A549 treated with Mapracorat at 1 μM for 4 hours (cell line): Measurements from ENCODE around the gene ZNF564. TPM values are rescaled to one million over a fixed set of nuclear protein-coding genes. Genes with fewer than 3 reads are reported as not detected.

Experiments used
- total RNA-seq: library from RNA; stranded (reverse); fragments of 200-300 nt; extraction: Qiagen RNA extraction; gene quantifications from 5 replicates; pipeline ENCODE4 v1.2.3, GENCODE V29; 2022

Gene ZNF564
- total RNA-seq: 1.4 to 2.5 TPM (median 1.7 TPM) in 5 replicates

DNA sequence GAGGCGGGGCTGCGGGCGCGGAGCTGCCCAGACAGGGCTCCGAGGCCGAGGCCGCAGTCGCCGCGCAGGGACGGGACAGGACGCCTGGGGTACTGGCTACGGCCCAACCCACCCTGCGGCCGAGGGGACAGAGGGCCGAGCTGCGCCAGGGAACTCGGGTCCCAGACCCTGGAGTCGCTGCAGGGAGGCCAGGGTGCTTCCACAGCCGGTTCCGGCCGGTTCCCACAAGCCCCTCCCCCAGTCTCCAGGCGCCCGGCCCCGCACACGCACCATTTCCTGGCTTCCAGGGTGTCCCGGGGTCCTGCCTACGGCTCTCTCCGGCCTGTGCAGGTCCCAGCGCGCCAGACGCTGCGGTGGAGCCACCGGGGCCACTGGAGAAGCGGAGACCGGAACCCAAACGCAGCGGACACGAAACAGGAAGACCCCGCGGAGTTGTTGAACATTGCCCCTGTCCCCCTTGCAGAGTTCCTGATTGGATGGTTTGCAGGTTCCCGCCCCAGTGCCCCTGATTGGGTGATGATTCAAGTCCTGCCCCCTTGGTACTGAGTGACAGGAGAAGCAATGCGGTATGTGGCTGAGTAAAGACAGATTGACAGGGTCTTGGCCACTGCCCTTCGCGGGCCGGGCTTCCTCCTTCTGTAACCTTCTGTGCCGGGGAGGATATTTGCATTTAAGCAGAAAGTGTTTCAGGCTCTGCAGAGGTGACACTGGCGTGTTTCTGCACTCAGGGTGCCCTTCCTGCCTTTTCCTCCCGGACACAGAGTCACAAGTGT, at the start of gene ZNF564:
ZNF564 (minus strand) TSS at position 423 of the 773 bp plus-strand sequence; CDS start at position 273, 150 bp downstream.

DNA sequence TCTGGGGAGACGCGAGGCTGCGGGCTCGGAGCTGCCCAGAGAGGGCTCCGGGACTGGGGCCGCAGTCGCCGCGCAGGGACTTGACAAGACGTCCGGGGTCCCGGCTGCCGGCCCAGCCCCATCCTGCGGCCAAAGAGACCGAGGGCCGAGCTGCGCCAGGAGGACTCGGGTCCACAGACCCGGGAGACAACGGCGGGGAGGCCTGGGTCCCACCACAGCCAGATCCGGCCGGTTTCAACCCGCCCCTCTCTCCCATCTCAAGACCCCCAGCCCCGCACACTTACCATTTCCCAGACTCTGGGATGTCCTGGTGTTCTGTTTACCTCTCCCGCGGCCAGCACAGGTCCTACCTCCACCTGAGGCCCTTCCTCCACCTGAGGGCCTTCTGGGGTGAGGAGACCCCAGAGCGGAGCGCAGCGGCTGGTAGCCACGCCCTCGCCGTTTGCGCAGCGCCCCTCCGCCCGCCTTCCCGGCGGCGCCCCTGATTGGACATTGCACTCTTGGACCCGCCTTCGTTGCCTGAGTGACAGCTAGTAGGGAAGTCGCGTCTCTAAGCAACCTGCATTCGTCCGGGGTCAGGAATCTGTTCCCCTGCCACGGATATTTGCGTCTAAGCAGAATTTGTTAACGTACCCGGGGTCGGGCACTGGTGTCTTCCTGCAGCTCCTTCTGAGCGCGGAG, 66.8 kb downstream of the ZNF564 start, which contains the start of gene ZNF709:
ZNF709 (minus strand) TSS at position 446 of the 681 bp plus-strand sequence; CDS start at position 287, 159 bp downstream.

Other genes starting within 250 kb of the ZNF564 start
- gene ZNF563, start 217.8 kb downstream of the ZNF564 start, total RNA-seq: not detected in 5 replicates
- not detected in 5 replicates for gene ZNF442, start 185.8 kb downstream of the ZNF564 start, total RNA-seq
- gene ZNF799, start 150.2 kb downstream of the ZNF564 start, total RNA-seq: 0.83 to 1.8 TPM (median 1.5 TPM) in 5 replicates
- gene ZNF443, start 110.5 kb downstream of the ZNF564 start, total RNA-seq: 0.72 to 1.5 TPM (median 0.88 TPM) in 5 replicates
- not detected in 5 replicates for gene ZNF709, start 66.7 kb downstream of the ZNF564 start, total RNA-seq
- gene ZNF490, start 59.3 kb upstream of the ZNF564 start, total RNA-seq: 0.29 to 0.89 TPM (median 0.77 TPM) in 5 replicates
- 4.1 to 6.0 TPM (median 4.9 TPM) in 5 replicates for gene ZNF791, start 59.4 kb upstream of the ZNF564 start, total RNA-seq
- gene MAN2B1, start 115.3 kb upstream of the ZNF564 start, total RNA-seq: 15.8 to 20.2 TPM (median 19.2 TPM) in 5 replicates
- 8.6 to 11.4 TPM (median 9.1 TPM) in 5 replicates for gene WDR83, start 115.3 kb upstream of the ZNF564 start, total RNA-seq
- gene DHPS, start 130.4 kb upstream of the ZNF564 start, total RNA-seq: 34.7 to 50.4 TPM (median 49.3 TPM) in 5 replicates
- not detected in 5 replicates for gene GNG14, start 136.5 kb upstream of the ZNF564 start, total RNA-seq
- gene FBXW9, start 145.1 kb upstream of the ZNF564 start, total RNA-seq: 9.1 to 14.4 TPM (median 12.9 TPM) in 5 replicates
- 24.4 to 36.5 TPM (median 34.0 TPM) in 5 replicates for gene TNPO2, start 172.4 kb upstream of the ZNF564 start, total RNA-seq
- gene TRIR, start 183.2 kb upstream of the ZNF564 start, total RNA-seq: 151 to 217 TPM (median 202 TPM) in 5 replicates
- gene GET3, start 186.0 kb upstream of the ZNF564 start, total RNA-seq: 78.1 to 102 TPM (median 96.8 TPM) in 5 replicates
- gene BEST2, start 200.3 kb upstream of the ZNF564 start, total RNA-seq: 1.5 to 2.3 TPM (median 1.8 TPM) in 5 replicates
- gene HOOK2, start 224.1 kb upstream of the ZNF564 start, total RNA-seq: 9.6 to 11.8 TPM (median 10.1 TPM) in 5 replicates
- gene JUNB, start 240.0 kb upstream of the ZNF564 start, total RNA-seq: 115 to 209 TPM (median 173 TPM) in 5 replicates